ENCODE data around the gene ENOX1.
A peak's percentile ranks its signal among the peaks of the same experiment; 100 is the strongest.
"Not testable (repeated sequence)": the region's sequence is repeated elsewhere in the genome, so short reads cannot be mapped to it uniquely, and the experiment has no call there.

The ENOX1 gene

GRCh38 chr13:43416408-43416807, 370.4 kb downstream of the ENOX1 start:
- DNase-seq = not testable (repeated sequence)

- DNase-seq = not testable (repeated sequence)
Measured at GRCh38 chr13:43415903-43416391, 370.8 kb downstream of the ENOX1 start.

GRCh38 chr13:43414111-43414510, 372.7 kb downstream of the ENOX1 start:
- DNase-seq = no peak

- DNase-seq = peak; percentile 48
Measured at GRCh38 chr13:43411741-43412140, 375.0 kb downstream of the ENOX1 start.

- DNase-seq = no peak
Measured at GRCh38 chr13:43411211-43411610, 375.6 kb downstream of the ENOX1 start.

GRCh38 chr13:43408274-43408673, 378.5 kb downstream of the ENOX1 start:
- no peak for DNase-seq

DNA sequence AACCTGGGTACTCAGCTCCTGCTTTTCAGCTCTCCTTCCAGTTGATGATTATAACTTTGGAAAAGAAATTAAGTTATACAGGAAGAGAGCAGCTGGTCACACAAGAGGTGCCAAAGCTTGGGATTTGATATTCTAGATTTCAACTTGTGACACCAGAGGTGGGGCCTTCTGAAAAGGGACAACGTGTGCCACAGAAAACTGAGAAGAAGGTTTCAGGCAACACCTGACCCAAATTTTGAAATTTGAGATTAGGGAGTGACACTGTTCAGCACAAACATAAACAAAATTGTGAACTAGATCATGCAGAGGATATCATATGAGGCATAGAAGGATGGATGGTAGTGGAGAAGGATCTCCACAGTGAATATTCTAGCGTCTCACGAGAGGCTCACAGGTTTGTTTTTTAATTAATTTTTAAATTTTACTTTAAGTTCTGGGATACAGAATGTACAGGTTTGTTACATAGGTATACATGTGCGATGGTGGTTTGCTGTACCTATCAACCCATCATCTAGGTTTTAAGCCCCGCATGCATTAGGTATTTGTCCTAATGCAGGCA, 379.7 kb downstream of the ENOX1 start:
- DNase-seq = no peak

DNA sequence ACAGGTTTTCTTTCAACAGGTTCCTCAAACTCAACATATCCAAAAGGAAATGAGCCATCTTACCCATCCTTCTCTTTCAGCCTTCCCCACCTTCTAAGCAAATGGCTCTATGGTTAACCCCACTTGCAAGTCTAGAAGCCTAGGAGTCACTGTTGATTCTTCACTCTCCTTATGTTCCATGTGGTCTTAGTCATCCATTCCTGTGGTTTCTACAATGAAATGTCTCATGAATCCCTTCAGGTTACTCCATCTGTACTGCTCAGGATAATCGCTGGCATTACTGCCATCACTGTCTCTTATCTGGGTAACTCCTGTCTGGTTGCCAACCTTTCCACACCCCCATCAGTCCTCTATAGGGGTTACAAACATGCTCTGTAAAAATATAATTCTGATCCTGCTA, 381.3 kb downstream of the ENOX1 start:
- no peak for DNase-seq

DNA sequence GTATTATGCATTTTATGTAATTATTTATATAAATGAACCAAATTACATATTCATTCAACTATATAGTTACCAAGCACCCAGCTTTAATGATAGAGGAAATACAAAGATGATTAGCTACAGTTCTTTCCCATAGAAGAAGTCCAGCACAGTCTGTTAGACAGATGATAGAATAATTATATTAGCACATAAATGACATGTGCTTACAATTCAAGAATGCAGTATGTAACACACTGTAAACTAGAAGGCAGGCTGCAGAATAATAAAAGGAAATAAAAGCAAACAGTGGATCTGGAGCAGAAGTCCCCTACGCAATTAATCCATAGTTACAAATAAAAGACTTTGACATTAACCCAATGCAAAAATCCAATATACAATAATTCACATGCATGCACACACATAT, 384.4 kb downstream of the ENOX1 start:
- DNase-seq = no peak

- no peak for DNase-seq
Measured at GRCh38 chr13:43401361-43401760, 385.4 kb downstream of the ENOX1 start.

GRCh38 chr13:43397111-43397510, 389.7 kb downstream of the ENOX1 start:
- DNase-seq = no peak

GRCh38 chr13:43391036-43391435, 395.7 kb downstream of the ENOX1 start:
- no peak for DNase-seq

- DNase-seq = no peak
Measured at GRCh38 chr13:43390619-43391018, 396.2 kb downstream of the ENOX1 start.

DNA sequence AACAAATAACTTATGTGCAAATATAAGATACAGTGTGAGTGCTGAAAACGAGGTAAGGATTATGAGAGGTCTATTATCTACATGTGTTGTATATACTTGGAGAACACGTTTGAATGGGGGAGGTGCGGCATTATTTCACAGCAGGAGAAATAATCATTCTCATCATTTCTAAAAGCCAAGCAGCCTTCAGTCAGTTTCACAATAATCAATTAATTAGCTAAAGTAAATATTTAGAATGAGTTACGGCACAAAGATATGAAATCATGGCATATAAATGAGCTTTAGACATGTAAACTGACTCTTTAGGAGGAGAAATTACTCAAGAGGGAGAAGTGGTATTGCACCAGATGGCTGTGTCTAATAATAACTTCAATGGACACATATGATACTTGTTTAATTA, 396.8 kb downstream of the ENOX1 start:
- no peak for DNase-seq

DNA sequence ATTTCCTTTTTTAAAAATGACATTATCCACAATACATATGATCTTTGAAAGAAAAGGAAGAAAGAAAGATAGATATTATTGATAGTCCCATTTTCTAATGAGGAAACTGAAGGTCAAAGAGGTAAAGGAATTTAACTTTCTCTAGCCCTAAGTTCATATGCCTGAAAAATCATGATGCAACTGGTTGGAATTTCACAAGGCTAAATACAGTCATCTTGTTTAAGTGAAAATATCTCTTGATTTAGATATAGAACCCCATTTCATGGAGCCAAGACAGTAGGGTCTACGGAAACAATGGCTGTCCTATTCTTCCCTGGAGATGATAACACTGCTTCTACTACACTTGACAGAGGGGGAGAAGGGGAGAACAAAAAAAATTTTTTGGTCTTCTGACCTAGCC, 397.2 kb downstream of the ENOX1 start:
- no peak for DNase-seq

- no peak for DNase-seq
Measured at GRCh38 chr13:43388282-43389034, 398.3 kb downstream of the ENOX1 start.

- no peak for DNase-seq
Measured at GRCh38 chr13:43387880-43388279, 398.9 kb downstream of the ENOX1 start.

- DNase-seq = no peak
Measured at GRCh38 chr13:43383498-43384165, 403.1 kb downstream of the ENOX1 start.

DNA sequence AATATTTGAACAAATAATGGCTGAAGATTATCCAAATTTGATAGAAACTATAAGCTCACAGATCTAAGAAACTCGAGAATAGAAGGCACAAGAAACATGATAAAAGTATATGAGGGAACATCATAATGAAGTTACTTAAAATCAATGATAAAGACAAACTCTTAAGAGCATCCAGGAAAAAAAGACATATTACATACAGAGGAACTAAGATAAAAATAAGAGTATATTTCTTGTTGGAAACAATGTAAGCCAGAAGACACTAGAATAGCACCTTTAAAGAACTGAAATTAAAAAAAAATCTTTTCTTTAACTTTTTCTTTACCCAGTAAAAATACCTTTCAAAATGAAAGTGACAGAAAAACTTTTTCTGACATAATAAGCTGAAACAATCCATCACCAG, 407.0 kb downstream of the ENOX1 start:
- DNase-seq = no peak

GRCh38 chr13:43377973-43378372, 408.8 kb downstream of the ENOX1 start:
- no peak for DNase-seq

- no peak for DNase-seq
Measured at GRCh38 chr13:43377149-43377548, 409.6 kb downstream of the ENOX1 start.

GRCh38 chr13:43376596-43376995, 410.2 kb downstream of the ENOX1 start:
- no peak for DNase-seq

DNA sequence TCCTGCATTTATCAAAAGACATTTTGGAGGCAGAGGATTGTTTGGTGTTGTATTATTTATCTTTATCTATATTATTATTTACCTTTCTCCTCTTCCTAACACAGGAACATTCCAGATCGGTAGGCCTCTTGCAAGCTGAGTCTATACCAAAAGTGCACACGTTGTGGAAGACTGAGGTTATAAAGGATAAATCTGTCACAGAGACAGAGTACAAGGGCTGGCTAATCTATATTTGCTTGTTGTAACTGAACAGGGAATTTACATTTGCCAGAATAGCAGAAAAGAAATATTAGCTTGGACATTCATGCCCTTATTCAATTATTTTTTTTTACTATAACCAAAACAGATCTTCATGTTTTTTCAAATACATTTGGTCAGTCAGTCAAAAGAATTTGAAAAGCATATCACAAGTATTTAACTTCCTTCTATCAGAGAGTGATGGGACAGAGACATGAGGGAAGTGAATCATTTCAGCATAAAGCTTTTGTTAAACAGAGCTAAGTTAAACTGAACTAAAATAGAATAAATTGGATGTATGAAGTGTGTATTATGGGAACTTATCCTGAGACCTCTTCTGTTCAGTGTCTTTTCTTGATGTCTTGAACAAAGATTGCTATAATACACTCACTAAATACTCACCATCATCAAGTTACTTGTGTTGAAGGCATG, 410.8 kb downstream of the ENOX1 start:
- no peak for DNase-seq

DNA sequence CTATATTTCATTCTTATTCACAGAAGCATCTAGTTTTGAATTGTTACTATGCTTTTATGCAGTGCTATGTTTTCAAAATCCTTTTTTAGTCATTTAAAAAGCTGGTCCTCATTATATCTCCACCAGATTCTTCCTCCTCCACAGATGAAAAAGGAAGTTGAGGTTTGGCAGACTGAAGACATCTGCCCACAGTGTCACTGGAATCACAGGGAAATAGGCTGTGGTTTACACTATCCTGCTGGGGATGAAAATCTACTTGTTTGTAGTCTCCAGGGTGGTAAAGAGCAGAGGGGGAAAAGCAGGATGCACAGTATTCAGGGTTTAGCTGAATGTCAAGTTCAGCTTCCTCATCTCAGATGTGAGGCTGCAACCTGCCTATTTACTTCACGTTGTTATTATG, 412.2 kb downstream of the ENOX1 start:
- no peak for DNase-seq
